Fibroblast of lung (primary cell): Measurements from ENCODE around the gene FDXR. TPM values are rescaled to one million over a fixed set of nuclear protein-coding genes. Genes with fewer than 3 reads are reported as not detected.

Source experiments
- DNase-seq, 2 donors: peaks; one replicate each; pipeline versions ENCODE4 v3.0.0 to v3.0.0-alpha.2; 2010; ENCODE audit warnings: low read depth in 2 of 2
- H2AFZ ChIP-seq: 2 replicates; pipeline ENCODE4 v1.5.1; 2012; ENCODE audit warnings: low read length, control low read depth, inconsistent platforms
- H3K27ac ChIP-seq: 2 replicates; pipeline ENCODE4 v1.5.1; 2011; ENCODE audit warnings: low read length, control low read depth; ENCODE audit not compliant: insufficient read depth
- H3K27me3 ChIP-seq: 2 replicates; pipeline ENCODE4 v1.5.1; 2011; ENCODE audit warnings: mild to moderate bottlenecking, low read length; ENCODE audit not compliant: control insufficient read depth, insufficient read depth
- H3K36me3 ChIP-seq: 2 replicates; pipeline ENCODE4 v1.5.1; 2011; ENCODE audit warnings: low read length; ENCODE audit not compliant: control insufficient read depth, insufficient read depth
- H3K4me1 ChIP-seq: 2 replicates; pipeline ENCODE4 v1.5.1; 2011; ENCODE audit warnings: low read length; ENCODE audit not compliant: control insufficient read depth, insufficient read depth; ENCODE audit errors: extremely low read depth
- H3K4me2 ChIP-seq: 2 replicates; pipeline ENCODE4 v1.5.1; 2011; ENCODE audit warnings: low read length, control low read depth; ENCODE audit not compliant: insufficient read depth; ENCODE audit errors: extremely low read depth
- H3K4me3 ChIP-seq, 4 experiments: fragments of 200-600 bp in 1 of 4; sonication (generic) in 1 of 4; replicated peaks in 1 of 4; 2 replicates each; pipeline ENCODE4 v1.5.1; 2011 to 2016; ENCODE audit warnings: low read length in 4 of 4, low read depth in 3 of 4, mild to moderate bottlenecking in 3 of 4, control low read depth in 2 of 4, inconsistent platforms in 1 of 4, mixed read lengths in 1 of 4; ENCODE audit not compliant: insufficient read depth in 1 of 4; ENCODE audit errors: control extremely low read depth in 1 of 4
- H3K79me2 ChIP-seq: 2 replicates; pipeline ENCODE4 v1.5.1; 2012; ENCODE audit warnings: mild to moderate bottlenecking, low read length, inconsistent platforms; ENCODE audit not compliant: control insufficient read depth, insufficient read depth
- H3K9ac ChIP-seq: 2 replicates; pipeline ENCODE4 v1.5.1; 2011; ENCODE audit warnings: mild to moderate bottlenecking, low read length, control low read depth; ENCODE audit not compliant: insufficient read depth
- H3K9me3 ChIP-seq: 2 replicates; pipeline ENCODE4 v1.5.1; 2012; ENCODE audit warnings: low read depth, low read length; ENCODE audit not compliant: control insufficient read depth, insufficient read depth
- H4K20me1 ChIP-seq: 2 replicates; pipeline ENCODE4 v1.5.1; 2011; ENCODE audit warnings: low read length; ENCODE audit not compliant: control insufficient read depth, insufficient read depth; ENCODE audit errors: extremely low read depth
- CTCF ChIP-seq, 2 donors: IDR thresholded peaks in 1 of 2; conservative IDR thresholded peaks in 1 of 2; 1 replicate in 1 of 2; 2 replicates in 1 of 2; pipeline ENCODE4 v1.5.1; 2011 to 2012; ENCODE audit warnings: low read length in 2 of 2, control low read depth in 1 of 2, inconsistent platforms in 1 of 2, low read depth in 1 of 2, mild to moderate bottlenecking in 1 of 2
- EZH2 ChIP-seq: IDR thresholded peaks from 2 replicates; pipeline ENCODE4 v1.5.1; 2012; ENCODE audit warnings: low read length, control low read depth, mild to moderate bottlenecking; ENCODE audit errors: missing control alignments
- polyA plus RNA-seq, 2 donors: library from polyadenylated mRNA; depleted of rRNA in 1 of 2; stranded (reverse) in 1 of 2; unstranded in 1 of 2; fragments of >200 nt; gene quantifications; 2 replicates each; pipeline ENCODE4 v1.2.1, GENCODE V29; 2011 to 2012; ENCODE audit warnings: missing spikeins in 1 of 2
- total RNA-seq: library from RNA; depleted of rRNA; stranded (reverse); fragments of >200 nt; gene quantifications from 2 replicates; pipeline ENCODE4 v1.2.1, GENCODE V29; 2014

The FDXR gene
- total and polyA plus RNA-seq, 2 donors (not counting 1 experiment from before 2014, with no cell fraction given): 6.8 to 71.0 TPM

GRCh38 chr17:74859459-74860228 is 13.2 kb downstream of the FDXR start, which contains the start of gene GRIN2C:
Gene GRIN2C, minus strand, starts transcription at chr17:74859885. Its CDS starts 4,793 bp downstream, at chr17:74855092.
- Histone ChIP-seq H4K20me1 (no peaks in the 10 kb centered on the region), H3K9ac (no peak within 1 kb of the TSS), H3K36me3 (peaks cover 2% of the 10 kb centered on the region), H2AFZ (no peak within 1 kb of the TSS), H3K4me3 (no peak within 1 kb of the TSS), H3K27ac (no peak within 1 kb of the TSS), H3K27me3 (peaks cover 58% of the 10 kb centered on the region), H3K4me1 (no peaks in the 10 kb centered on the region), H3K4me2 (no peak within 1 kb of the TSS), H3K9me3 (no peaks in the 10 kb centered on the region), H3K79me2 (no peaks in the 10 kb centered on the region)
- no peak for TF ChIP-seq CTCF (conservative IDR thresholded peaks at IDR 0.05 in 1 of 2, IDR thresholded peaks at IDR 0.05 in 1 of 2; ENCODE audit: low read depth in 1 of 2, low read length in 2 of 2)
- DNase-seq: no peak

- Histone ChIP-seq H3K9me3 (no peaks in the 10 kb centered on the region), H2AFZ (no peak overlapping the region), H3K79me2 (no peaks in the 10 kb centered on the region), H3K4me2 (no peak overlapping the region), H3K36me3 (peaks cover 2% of the 10 kb centered on the region), H3K4me1 (no peaks in the 10 kb centered on the region), H3K27me3 (peaks cover 66% of the 10 kb centered on the region), H3K9ac (no peak overlapping the region), H3K27ac (no peak overlapping the region), H3K4me3 (no peak overlapping the region), H4K20me1 (no peaks in the 10 kb centered on the region)
- TF ChIP-seq CTCF (conservative IDR thresholded peaks at IDR 0.05 in 1 of 2, IDR thresholded peaks at IDR 0.05 in 1 of 2; ENCODE audit: low read depth in 1 of 2, low read length in 2 of 2) (no peak), EZH2 (peak; percentile 92)
- no peak for DNase-seq
Measured at GRCh38 chr17:74858672-74859458, 13.9 kb downstream of the FDXR start.

- TF ChIP-seq EZH2 (no peak), CTCF (conservative IDR thresholded peaks at IDR 0.05 in 1 of 2, IDR thresholded peaks at IDR 0.05 in 1 of 2; ENCODE audit: low read depth in 1 of 2, low read length in 2 of 2) (no peak)
- Histone ChIP-seq H2AFZ (no peak overlapping the region), H3K9me3 (no peaks in the 10 kb centered on the region), H3K27me3 (peaks cover 80% of the 10 kb centered on the region), H3K4me3 (no peak overlapping the region), H3K4me2 (no peak overlapping the region), H3K9ac (no peak overlapping the region), H4K20me1 (no peaks in the 10 kb centered on the region), H3K36me3 (no peaks in the 10 kb centered on the region), H3K27ac (no peak overlapping the region), H3K4me1 (no peaks in the 10 kb centered on the region), H3K79me2 (no peaks in the 10 kb centered on the region)
- no peak for DNase-seq
Measured at GRCh38 chr17:74857191-74857590, 15.6 kb downstream of the FDXR start.
